Measurements from ENCODE around the gene TMEM74B. TPM values are rescaled to one million over a fixed set of nuclear protein-coding genes. Genes with fewer than 3 reads are reported as not detected.

TMEM74B gene
- total and polyA plus RNA-seq, 9 of the 15 experiments (the other 6 are each of a cell fraction or from before 2014, with no cell fraction given) = 0.24 to 19.0 (median 7.5) TPM

DNA sequence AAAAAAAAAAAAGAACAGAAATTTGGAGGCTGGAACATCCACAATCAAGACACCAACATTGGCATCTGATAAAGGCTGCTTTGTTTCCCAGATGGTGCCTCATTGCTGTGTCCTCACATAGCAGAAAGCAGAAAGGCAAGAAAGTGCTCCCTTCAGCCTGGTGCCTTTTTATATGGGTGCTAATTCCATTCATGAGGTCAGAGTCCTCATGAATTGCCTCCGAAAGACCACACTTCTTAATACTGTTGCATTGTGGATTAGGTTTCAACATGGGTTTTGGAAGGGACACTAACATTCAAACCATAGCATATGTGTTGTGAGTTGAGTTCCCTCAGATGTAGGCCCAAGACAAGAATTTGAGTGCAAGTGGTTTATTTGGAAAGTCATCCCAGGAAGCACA, 10.4 kb upstream of the TMEM74B start (continued):
- TF ChIP-seq, protein P1, sequence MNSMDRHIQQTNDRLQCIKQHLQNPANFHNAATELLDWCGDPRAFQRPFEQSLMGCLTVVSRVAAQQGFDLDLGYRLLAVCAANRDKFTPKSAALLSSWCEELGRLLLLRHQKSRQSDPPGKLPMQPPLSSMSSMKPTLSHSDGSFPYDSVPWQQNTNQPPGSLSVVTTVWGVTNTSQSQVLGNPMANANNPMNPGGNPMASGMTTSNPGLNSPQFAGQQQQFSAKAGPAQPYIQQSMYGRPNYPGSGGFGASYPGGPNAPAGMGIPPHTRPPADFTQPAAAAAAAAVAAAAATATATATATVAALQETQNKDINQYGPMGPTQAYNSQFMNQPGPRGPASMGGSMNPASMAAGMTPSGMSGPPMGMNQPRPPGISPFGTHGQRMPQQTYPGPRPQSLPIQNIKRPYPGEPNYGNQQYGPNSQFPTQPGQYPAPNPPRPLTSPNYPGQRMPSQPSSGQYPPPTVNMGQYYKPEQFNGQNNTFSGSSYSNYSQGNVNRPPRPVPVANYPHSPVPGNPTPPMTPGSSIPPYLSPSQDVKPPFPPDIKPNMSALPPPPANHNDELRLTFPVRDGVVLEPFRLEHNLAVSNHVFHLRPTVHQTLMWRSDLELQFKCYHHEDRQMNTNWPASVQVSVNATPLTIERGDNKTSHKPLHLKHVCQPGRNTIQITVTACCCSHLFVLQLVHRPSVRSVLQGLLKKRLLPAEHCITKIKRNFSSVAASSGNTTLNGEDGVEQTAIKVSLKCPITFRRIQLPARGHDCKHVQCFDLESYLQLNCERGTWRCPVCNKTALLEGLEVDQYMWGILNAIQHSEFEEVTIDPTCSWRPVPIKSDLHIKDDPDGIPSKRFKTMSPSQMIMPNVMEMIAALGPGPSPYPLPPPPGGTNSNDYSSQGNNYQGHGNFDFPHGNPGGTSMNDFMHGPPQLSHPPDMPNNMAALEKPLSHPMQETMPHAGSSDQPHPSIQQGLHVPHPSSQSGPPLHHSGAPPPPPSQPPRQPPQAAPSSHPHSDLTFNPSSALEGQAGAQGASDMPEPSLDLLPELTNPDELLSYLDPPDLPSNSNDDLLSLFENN (IDR thresholded peaks at IDR 0.05; ENCODE audit: low read depth in 2 of 2, low read length in 2 of 2) = no peak
- no peak for TF ChIP-seq FOXM1 (IDR thresholded peaks at IDR 0.05; ENCODE audit: low read depth)
- TF ChIP-seq FOXM1 (CRISPR knock-in tag; IDR thresholded peaks at IDR 0.05; ENCODE audit: low read depth) = no peak

- FAIRE-seq = peak; percentile 11
- WGBS (ENCODE audit: insufficient coverage, low coverage, missing lambda C conversion rate) = 67% methylated on average over 3 of the region's 3 CpGs
- Histone ChIP-seq H3K4me1 (replicated peaks in 1 of 2; ENCODE audit: control insufficient read depth in 2 of 2, insufficient read depth in 2 of 2, low read length in 2 of 2) (peaks cover 43 to 44% of the 10 kb centered on the region in 2 experiments), H2AFZ (ENCODE audit: low read depth, low read length) (no peak overlapping the region), H3K4me3 (no peak overlapping the region), H3K4me2 (ENCODE audit: insufficient read depth, low read length) (no peak overlapping the region), H3K36me3 (ENCODE audit: control insufficient read depth, insufficient read depth, low read length) (no peaks in the 10 kb centered on the region), H3K9me3 (replicated peaks; ENCODE audit: control insufficient read depth, insufficient read depth, low read depth, low read length) (no peaks in the 10 kb centered on the region), H3K27me3 (ENCODE audit: control insufficient read depth in 2 of 2, insufficient read depth in 2 of 2, low read length in 2 of 2) (no peaks in the 10 kb centered on the region), H3K9me1 (ENCODE audit: control insufficient read depth, insufficient read depth, low read length) (peaks cover 4% of the 10 kb centered on the region), H3K79me2 (ENCODE audit: control insufficient read depth, insufficient read depth, low read length) (no peaks in the 10 kb centered on the region; the same call in 2 of the 3 replicates), H4K20me1 (replicated peaks; ENCODE audit: control insufficient read depth, insufficient read depth, low read length) (no peaks in the 10 kb centered on the region), H3K27ac (ENCODE audit: extremely low read depth, low read depth, low read length) (no peak overlapping the region), H3K9ac (ENCODE audit: insufficient read depth in 1 of 2, low read depth in 2 of 2, low read length in 2 of 2) (peak overlapping the region in 1 of 2 experiments; percentile 26; a peak in 1 of 4 replicates)
- in situ Hi-C loops (cut with MboI) = loop anchor here (10.0 kb wide), 1 partner anchor 376 kb away; no protein-coding TSS in a partner anchor
- ChIA-PET POLR2A (interaction anchor here (0.8 kb wide), 1 partner anchor 20 kb away, joined by 3 read pairs; no protein-coding TSS in a partner anchor), CTCF (ENCODE audit: low intra/inter-chr PET ratio) (no interaction called here)
- ATAC-seq = no peak
- TF ChIP-seq ZNF354B (CRISPR knock-in tag; IDR thresholded peaks at IDR 0.05) (no peak), ZNF561 (CRISPR knock-in tag; conservative IDR thresholded peaks at IDR 0.05) (no peak)
- DNase-seq (ENCODE audit: extremely low read depth in 1 of 4, low spot score in 3 of 4) = no peak
- BruUV-seq (replicated peaks) = no TSS peak
- intact Hi-C loops (cut with micrococcal nuclease) = no loop called here
Measured at GRCh38 chr20:1191299-1191698, 6.5 kb upstream of the TMEM74B start.

Data from K562 (cell line).